HG03095 (cell line): Measurements from ENCODE around the gene TREH.
"Not testable (repeated sequence)": the region's sequence is repeated elsewhere in the genome, so short reads cannot be mapped to it uniquely, and the experiment has no call there.

Experiments
- ATAC-seq: cut with Tn5 transposase; IDR thresholded peaks from one replicate; pipeline ENCODE4 v1.9.1; 2021; ENCODE audit warnings: moderate library complexity; ENCODE audit not compliant: unreplicated experiment

The TREH gene

DNA sequence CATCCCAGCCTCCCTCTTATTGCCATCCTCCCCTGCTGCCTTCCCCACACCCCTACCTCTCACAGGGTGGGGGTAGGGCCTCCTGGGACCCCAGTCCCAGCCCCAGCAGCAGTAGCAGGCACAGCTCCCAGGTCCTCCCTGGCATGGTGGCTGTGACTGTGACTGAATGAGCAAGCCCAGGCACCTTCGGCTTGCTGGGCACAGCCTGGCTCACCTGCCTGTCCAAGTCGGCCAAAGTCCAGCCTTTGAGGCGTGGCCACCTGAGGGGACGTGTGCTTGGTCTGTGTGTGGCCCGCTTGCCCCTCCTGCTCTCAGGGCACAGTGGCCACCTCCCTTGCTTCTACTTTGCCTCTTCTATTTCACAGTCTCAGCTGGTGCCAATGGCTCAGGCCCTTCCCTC is at the start of gene TREH:
TREH (minus strand) TSS at position 168 of the 400 bp plus-strand sequence; CDS start at position 145, 23 bp downstream.
- ATAC-seq: no peak

DNA sequence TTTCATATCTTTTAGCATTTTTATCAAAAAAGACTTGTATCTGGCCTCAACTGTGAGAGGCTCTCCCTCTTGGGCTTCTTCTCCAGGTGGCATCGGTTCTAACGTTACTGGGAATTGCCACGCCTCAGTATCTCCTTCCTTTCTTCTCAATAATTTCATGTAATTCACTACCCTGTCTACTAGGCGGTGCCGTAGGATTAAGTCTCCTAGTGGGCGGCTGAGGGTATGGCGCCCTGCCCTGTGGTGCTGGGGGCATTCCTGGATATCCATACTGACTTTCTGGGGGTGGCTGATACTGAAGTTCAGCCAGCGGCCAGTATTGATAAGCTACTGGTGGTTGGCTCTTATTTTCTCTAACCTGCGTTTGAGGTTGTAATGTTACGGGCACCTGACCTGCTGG is 48.7 kb upstream of the TREH start:
- not testable (repeated sequence) for ATAC-seq

- ATAC-seq: not testable (repeated sequence)
Measured at GRCh38 chr11:118727721-118728066, 48.2 kb upstream of the TREH start.

DNA sequence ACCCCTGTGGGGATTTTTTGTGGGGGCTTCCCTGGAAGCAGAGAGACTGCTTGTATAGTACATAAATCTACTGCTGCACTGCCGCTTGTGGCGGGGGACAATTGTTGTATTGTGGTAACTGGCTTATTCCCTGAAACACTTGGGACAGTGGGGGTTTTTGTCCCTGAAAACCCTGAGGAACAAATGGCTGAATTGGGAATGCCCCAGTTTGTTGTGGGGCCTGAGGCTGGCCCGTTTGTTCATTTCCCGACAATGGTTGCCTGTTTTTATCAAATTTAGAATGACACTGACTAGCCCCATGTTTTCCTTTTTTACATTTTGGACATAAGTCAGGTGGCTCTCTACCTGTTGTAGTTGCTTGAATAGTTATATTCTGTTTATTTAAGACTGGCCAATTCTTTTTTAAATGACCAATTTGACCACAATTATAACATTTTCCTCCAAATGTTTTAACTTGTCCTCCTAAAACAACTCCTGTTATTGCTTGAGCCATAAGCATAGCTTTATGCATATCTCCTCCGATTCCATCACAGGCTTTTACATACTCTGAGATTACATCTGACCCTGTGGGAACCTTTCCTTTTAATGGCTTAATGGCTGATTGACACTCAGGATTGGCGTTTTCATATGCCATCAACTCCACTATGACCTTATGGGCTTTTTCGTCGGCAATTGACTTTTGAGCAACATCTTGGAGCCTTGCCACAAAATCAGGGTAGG is 47.7 kb upstream of the TREH start:
- not testable (repeated sequence) for ATAC-seq

- not testable (repeated sequence) for ATAC-seq
Measured at GRCh38 chr11:118721478-118722015, 42.1 kb upstream of the TREH start.

GRCh38 chr11:118720740-118721139 is 41.3 kb upstream of the TREH start:
- not testable (repeated sequence) for ATAC-seq

DNA sequence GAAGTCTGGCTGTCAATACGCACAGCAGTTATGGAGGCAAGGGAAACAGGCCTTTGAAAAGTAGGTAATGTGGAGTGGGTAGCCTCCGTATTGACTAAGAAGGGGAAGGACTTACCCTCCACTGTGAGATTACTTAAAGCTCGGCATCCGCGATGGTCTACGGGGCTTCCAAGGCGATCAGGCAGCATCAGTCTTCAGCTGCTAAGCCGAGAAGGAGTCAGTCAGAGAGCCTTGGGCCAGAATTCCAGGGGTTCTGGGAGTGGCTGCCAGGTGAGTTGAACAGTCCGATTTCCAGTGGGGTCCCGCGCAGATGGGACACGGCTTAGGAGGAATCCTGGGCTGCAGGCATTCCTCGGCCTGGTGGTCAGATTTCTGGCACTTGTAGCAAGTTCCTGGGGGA is 40.6 kb upstream of the TREH start:
- not testable (repeated sequence) for ATAC-seq

GRCh38 chr11:118718562-118718961 is 39.1 kb upstream of the TREH start:
- ATAC-seq: not testable (repeated sequence)

DNA sequence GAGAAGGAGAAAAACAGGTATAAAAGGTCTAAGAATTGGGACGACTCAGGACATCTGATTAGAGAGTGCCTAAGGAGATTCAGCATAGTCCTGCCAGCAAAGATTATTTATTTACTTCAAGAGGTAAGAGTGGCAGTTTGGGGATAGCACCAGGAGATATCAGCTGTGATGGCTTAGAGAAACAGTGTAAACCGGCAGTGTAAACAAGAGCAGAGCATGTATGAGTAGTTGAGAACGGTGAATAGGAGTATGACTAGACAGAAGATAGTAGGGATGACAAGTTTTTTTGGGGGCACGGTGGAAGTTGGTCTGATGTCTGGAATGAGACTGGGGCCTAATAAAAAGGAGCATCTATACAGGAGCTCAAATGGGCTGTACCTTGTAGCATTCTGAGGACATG is 38.3 kb upstream of the TREH start:
- ATAC-seq: not testable (repeated sequence)

GRCh38 chr11:118717221-118717620 is 37.8 kb upstream of the TREH start:
- ATAC-seq: not testable (repeated sequence)

DNA sequence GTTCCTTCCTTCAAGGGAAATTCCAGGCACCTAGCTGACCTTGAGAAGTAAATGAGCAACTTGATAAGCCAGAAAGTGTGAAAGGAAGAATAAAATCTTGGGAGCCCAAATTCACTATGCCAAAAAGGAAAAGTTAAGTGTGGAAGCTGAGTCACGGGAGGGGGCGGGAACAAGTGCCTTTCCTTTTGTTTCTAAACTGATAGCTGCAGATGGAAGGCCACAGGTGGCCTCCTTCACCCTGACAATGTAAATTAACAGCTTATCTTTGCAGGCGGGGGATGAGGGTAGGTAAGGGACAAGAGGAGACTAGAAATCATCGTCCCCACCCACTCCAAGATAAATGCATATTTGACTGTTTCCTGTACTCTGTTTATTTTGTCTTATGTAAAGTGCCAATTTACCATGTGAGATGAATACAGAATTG is 36.4 kb upstream of the TREH start:
- ATAC-seq: no peak

DNA sequence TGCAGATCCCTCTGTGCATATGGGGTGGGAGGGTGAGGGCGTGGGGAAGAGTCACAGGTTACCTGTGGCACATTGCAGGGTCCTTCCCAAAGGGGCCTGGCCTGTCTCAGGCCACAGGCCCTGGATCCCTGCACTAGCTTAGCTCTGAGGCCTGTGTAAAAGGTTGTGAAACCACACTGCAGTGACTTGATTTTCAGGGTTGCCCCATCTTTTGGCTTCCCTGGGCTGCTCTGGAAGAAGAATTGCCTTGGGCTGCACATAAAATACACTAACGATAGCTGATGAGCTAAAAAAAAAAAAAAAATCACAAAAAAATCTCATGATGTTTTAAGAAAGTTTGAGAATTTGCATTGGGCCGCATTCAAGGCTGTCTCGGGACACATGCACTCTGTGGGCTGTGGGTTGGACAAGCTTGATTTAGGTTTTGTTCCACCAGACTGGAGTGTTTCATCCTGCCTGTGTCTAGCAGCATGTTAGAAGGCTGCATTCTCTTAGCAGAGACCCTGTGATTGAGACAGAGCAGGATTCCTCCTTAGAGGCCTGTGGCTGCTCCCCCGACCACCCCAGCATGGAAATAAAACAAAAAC is 35.9 kb upstream of the TREH start:
- no peak for ATAC-seq

- ATAC-seq: no peak
Measured at GRCh38 chr11:118714816-118715215, 35.4 kb upstream of the TREH start.

DNA sequence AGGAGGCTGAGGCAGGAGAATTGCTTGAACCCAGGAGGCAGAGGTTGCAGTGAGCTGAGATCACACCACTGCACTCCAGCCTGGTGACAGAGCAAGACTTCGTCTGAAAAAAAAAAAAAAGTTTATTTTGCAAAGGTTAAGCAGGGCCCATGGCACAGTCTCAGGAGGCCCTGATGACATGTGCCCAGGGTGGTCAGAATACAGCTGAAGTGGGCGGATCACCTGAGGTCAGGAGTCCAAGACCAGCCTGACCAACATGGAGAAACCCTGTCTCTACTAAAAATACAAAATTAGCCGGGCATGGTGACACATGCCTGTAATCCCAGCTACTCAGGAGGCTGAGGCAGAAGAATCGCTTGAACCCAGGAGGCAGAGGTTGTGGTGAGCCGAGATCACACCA is 35.0 kb upstream of the TREH start:
- ATAC-seq: not testable (repeated sequence)

DNA sequence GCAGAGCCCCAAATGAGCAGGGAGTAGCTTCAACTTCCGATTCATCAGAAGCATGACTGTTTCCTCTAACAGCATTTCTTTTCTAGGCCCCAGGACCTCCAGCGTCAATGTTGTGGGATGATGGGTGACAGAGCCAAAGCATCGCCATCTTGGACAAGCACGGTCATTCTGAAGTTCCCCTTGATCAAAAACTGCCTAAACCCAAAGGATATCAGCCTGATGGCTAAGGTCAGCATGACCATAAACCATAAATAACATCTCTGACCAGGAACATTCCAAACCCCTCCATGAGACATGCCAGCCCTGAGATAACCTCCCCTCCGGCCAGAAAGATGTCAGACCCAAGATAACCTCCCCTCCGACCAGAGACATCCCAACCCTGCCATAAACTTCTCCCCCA is 28.8 kb upstream of the TREH start:
- ATAC-seq: no peak

- no peak for ATAC-seq
Measured at GRCh38 chr11:118706546-118706825, 27.0 kb upstream of the TREH start.

DNA sequence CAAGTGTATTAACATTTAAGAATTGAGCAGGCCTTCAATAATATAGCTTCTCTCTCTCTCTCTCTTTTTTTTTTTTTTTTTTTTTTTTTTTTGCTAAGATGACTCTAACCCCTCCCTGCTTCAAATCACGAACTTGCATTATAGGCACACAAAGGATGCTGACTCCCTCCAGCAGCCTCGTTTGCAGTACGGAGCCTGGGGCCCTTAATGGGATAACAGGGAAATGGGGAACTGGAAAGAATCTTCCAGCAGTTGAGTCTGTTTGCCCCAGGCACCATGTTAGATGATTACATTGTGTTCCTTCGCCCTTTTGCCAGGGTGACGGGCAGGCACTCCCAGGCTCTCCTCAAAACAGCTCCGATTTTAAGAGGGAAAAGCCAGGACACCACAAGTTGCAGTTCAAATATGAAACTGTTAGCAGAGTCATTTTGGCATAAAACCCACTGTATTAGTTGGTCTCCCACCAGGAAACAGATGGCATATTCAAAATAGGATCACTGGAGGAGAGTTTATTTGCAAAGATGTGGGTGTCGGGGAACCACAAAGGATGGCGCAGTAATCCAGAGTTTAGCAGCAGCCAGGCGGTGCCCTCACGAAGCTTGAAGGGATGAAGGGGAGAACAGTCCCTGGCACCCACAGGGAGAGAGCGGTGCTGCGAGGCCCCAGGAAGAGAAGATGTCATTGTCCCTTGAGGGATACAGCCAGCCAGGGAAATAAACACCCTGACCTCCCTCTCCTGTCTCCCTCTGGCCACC is 26.5 kb upstream of the TREH start:
- ATAC-seq: no peak

GRCh38 chr11:118705111-118705741 is 25.8 kb upstream of the TREH start:
- ATAC-seq: no peak

DNA sequence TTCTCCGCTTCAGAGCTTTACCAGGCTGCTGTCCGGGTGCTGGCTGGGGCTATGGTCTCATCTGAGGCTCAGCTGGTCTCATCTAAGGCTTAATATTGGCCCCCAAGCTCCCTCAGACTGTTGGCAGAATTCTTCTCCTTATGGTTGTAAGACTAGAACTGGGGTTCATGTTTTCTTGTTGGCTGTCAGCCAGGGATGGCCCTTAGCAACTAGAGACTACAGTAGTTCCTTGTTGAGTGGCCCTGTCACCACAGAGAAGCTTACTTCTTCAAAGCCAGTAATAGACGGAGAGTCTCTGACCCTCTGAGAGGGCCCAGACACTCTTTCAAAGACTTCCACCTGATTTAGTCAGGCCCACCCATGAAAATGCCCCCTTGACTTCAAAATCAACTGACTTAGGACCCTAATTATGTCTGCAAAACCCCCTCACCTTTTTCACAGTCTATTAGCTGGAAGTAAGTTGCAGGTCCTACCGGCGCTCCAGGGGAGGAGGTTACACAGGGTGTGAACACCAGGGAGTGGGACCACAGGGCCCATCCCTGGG is 24.2 kb upstream of the TREH start:
- ATAC-seq: no peak

DNA sequence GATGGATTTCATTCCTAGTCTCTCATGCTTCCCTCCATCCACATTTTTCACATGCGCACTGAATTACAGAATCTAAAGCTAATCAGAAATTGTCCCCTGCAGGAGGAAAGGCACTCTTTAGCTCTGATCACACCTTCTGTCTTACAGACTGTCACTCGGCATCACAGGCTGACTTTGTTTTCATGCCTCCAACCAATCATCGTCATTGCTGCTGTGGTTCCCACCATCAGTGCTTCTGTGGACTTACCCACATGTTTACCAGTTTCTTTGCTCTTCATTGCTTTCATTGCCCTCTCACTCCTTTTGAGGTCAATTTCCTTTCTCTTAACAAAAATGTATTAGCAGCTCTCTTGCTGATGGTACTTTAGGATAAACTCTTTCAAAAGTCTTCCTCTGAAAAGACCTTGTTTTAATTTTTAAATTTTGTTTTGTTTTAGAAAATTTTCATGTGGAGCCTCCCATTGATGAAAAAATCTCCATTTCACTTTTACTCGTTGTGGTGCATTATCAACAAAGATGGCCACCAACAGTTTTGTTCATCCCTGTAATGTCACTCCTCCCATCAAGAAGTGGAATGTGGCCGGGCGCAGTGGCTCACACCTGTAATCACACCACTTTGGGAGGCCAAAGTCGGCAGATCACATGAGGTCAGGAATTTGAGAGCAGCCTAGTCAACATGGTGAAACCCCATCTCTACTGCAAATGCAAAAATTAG is 20.2 kb upstream of the TREH start:
- no peak for ATAC-seq

DNA sequence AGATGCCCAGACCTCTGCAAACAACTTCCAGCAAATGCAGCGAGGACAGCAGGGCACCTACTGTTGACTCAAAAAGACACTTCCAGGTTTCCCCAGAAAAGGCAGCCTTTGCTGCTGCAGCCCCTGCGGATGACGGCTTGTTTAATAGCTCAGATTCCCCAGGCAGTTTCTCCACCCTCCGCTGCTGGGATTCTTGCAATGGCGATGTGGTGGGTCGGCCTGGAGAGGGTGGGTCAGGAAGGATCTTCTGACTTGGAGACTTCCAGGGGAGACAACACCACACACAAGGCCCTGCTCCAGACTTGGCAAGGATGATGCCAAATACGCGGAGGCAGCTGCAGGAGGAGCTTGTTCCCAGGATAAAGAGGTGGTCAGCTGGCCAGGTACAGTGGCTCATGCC is 17.9 kb upstream of the TREH start:
- ATAC-seq: no peak
